ENCODE data around the gene INO80. TPM values are rescaled to one million over a fixed set of nuclear protein-coding genes. Genes with fewer than 3 reads are reported as not detected.
A peak's percentile ranks its signal among the peaks of the same experiment; 100 is the strongest.

The INO80 gene
- total RNA-seq, 4 donors from 2014 or later, result 22.4 to 28.7 (median 24.0) TPM

DNA sequence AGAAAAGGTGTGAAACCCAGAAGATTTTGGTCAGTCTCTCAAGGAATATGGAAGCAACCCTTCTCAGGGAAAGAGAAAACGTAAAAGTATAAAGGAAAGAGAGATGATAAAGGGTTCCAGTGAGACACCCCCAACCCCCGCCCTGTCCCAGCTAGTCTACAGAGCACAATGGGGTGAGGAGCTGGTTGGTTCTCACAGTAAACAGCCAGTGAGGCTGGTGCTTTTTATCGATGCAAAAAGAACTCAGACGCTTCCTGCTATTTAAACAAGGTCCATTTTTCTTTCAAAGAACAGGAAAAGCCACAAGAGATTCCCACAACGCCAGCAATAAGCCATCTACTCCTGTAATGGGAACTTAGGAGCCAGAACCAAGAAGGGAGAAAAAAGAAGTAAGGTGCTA lies 96.9 kb downstream of the INO80 start:
- no peak for DNase-seq (ENCODE audit: extremely low spot score)
- Histone ChIP-seq H3K9me3 (no peaks in the 10 kb centered on the region), H3K4me1 (peaks cover 16 to 51% (median 44%) of the 10 kb centered on the region in 4 donors), H3K4me3 (no peak overlapping the region), H3K27ac (replicated peaks in 1 of 4) (no peak overlapping the region), H3K36me3 (peaks cover 8 to 45% (median 28%) of the 10 kb centered on the region in 4 donors), H3K27me3 (no peaks in the 10 kb centered on the region)
- TF ChIP-seq, protein P1, sequence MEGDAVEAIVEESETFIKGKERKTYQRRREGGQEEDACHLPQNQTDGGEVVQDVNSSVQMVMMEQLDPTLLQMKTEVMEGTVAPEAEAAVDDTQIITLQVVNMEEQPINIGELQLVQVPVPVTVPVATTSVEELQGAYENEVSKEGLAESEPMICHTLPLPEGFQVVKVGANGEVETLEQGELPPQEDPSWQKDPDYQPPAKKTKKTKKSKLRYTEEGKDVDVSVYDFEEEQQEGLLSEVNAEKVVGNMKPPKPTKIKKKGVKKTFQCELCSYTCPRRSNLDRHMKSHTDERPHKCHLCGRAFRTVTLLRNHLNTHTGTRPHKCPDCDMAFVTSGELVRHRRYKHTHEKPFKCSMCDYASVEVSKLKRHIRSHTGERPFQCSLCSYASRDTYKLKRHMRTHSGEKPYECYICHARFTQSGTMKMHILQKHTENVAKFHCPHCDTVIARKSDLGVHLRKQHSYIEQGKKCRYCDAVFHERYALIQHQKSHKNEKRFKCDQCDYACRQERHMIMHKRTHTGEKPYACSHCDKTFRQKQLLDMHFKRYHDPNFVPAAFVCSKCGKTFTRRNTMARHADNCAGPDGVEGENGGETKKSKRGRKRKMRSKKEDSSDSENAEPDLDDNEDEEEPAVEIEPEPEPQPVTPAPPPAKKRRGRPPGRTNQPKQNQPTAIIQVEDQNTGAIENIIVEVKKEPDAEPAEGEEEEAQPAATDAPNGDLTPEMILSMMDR (IDR thresholded peaks at IDR 0.05), result no peak
- TF ChIP-seq EP300 (IDR thresholded peaks at IDR 0.05) (no peak), POLR2A (IDR thresholded peaks at IDR 0.05; ENCODE audit: low read depth) (no peak), POLR2AphosphoS5 (IDR thresholded peaks at IDR 0.05) (no peak)
- WGBS, result 56% methylated on average over 5 of the region's 5 CpGs
- intact Hi-C loops (cut with DNase I), result loop anchor here (2.0 kb wide), 1 partner anchor 112 kb away; no protein-coding TSS in a partner anchor

DNA sequence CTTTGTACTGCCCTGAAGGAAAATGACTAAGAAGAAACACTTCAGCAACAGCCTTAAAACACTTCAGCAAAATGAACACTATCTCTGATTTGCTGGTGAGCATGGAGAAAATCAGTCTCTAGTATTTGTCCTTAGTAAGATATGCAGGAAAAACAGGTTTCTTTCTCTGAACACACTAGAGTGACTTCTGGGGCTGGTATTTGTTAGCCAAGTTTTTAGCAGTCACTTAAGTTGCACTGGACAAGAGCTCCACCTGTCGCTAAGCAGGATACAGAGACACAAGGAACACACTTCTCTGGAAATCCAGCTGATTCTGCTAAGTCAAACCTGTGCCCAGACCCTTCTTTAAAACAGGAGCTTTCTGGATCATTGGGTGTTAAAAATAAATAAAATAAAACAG lies 97.5 kb downstream of the INO80 start:
- Histone ChIP-seq H3K9me3 (no peaks in the 10 kb centered on the region), H3K27ac (replicated peaks in 1 of 4) (no peak overlapping the region), H3K27me3 (no peaks in the 10 kb centered on the region), H3K4me3 (no peak overlapping the region), H3K4me1 (peaks cover 15 to 44% (median 37%) of the 10 kb centered on the region in 4 donors), H3K36me3 (peaks cover 8 to 51% (median 31%) of the 10 kb centered on the region in 4 donors)
- intact Hi-C loops (cut with DNase I), result loop anchor here (2.0 kb wide), 1 partner anchor 112 kb away; no protein-coding TSS in a partner anchor
- WGBS, result 74% methylated on average over 1 of the region's 1 CpG
- DNase-seq (ENCODE audit: extremely low spot score), result no peak
- TF ChIP-seq, protein P1 (IDR thresholded peaks at IDR 0.05), result peak in 2 of 3 experiments; percentile 51
- TF ChIP-seq EP300 (IDR thresholded peaks at IDR 0.05) (no peak), POLR2AphosphoS5 (IDR thresholded peaks at IDR 0.05) (peak in 1 of 2 donors; percentile 13), POLR2A (IDR thresholded peaks at IDR 0.05; ENCODE audit: low read depth) (no peak)

DNA sequence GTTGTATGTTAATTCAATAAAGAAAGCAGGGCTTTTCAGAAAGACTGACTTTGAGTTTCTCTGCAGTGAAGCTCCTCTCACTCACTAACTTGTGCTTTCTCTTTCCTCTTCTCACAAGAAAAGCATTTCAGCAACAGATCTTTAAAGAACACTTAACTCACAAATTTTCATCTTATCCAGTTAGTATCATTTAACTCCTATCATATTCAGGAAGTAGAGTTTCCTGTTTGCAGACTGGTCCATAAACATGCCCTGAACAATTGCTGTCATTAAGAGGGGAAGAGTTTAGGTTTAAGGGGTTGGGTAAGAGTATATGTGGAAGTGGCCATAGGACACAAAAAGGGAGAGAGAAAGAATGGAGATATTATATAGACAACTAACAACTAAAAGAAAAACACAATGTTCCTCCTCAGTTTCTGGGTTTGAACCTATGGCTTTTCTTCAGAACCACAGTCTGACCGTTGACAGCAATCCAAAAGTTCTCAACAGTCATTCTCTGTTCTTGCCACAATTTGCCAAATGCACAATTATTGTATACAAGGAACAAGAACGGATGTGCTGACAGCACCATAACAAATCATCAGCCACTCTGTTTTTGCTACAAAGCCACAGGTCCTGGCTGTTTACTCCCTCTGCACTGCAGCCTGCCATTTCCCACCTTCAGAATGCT lies 98.9 kb downstream of the INO80 start:
- no peak for DNase-seq (ENCODE audit: extremely low spot score)
- peaks cover 8 to 56% (median 31%) of the 10 kb centered on the region in 4 donors for H3K36me3 ChIP-seq
- peak overlapping the region; percentile 20 to 32 (median 21) for H3K27ac ChIP-seq (replicated peaks in 1 of 4)
- no peak overlapping the region for H3K4me3 ChIP-seq
- intact Hi-C loops (cut with DNase I), result no loop called here
- no peak for TF ChIP-seq POLR2AphosphoS5 (IDR thresholded peaks at IDR 0.05)
- no peak for TF ChIP-seq POLR2A (IDR thresholded peaks at IDR 0.05; ENCODE audit: low read depth)
- TF ChIP-seq EP300 (IDR thresholded peaks at IDR 0.05), result no peak
- TF ChIP-seq, protein P1 (IDR thresholded peaks at IDR 0.05), result no peak
- H3K4me1 ChIP-seq, result peaks cover 15 to 31% (median 26%) of the 10 kb centered on the region in 4 donors
- WGBS, result 30% methylated on average over 2 of the region's 2 CpGs
- no peaks in the 10 kb centered on the region for H3K27me3 ChIP-seq
- no peaks in the 10 kb centered on the region for H3K9me3 ChIP-seq

DNA sequence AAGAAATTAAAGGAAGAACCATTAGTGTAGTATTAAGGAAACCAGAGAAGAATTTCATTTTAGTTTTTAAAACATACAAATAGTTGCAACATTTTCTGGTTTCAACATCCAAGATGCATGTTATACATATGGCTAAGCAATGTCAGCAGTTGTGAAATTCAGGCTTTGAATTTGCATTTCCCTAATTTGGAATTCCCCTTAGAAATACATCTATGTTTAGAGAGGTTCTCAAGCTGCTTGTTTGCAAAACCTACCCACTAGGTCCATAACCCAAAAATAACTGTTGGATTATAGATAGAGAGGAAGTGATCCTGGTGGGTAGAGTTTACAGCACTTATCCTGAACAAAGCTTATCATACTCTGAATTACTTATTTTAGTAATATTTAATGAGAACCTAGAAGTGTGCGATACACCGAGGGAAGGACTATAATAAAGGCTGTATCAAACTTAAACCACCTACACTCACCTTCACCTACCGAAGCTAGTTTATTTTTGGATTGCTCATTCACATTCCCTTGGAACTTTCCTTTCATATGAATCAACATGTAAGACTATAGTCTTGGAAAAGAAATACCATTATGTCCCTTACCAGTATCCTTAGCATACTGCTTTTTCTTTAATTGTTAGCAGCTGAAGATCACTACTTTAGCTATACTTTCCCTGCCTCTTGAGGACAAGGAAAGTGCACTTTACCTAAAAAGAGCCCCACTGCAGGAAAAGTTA lies 102.2 kb downstream of the INO80 start:
- no peaks in the 10 kb centered on the region for H3K27me3 ChIP-seq
- 81% methylated on average over 3 of the region's 3 CpGs for WGBS
- TF ChIP-seq, protein P1 (IDR thresholded peaks at IDR 0.05), result no peak
- TF ChIP-seq POLR2AphosphoS5 (IDR thresholded peaks at IDR 0.05) (no peak), EP300 (IDR thresholded peaks at IDR 0.05) (no peak), POLR2A (IDR thresholded peaks at IDR 0.05; ENCODE audit: low read depth) (no peak)
- intact Hi-C loops (cut with DNase I), result no loop called here
- H3K9me3 ChIP-seq, result no peaks in the 10 kb centered on the region
- H3K4me1 ChIP-seq, result peaks cover 15 to 38% (median 33%) of the 10 kb centered on the region in 4 donors
- H3K4me3 ChIP-seq, result no peak overlapping the region
- no peak overlapping the region for H3K27ac ChIP-seq (replicated peaks in 1 of 4)
- peaks cover 8 to 42% (median 21%) of the 10 kb centered on the region in 4 donors for H3K36me3 ChIP-seq
- DNase-seq (ENCODE audit: extremely low spot score), result no peak

Data from esophagus muscularis mucosa (tissue), 4 donors.